Smooth muscle cell (in vitro differentiated cells): Measurements from ENCODE around the gene MYO1C. TPM values are rescaled to one million over a fixed set of nuclear protein-coding genes. Genes with fewer than 3 reads are reported as not detected.

ENCODE experiments used
- DNase-seq: peaks from one replicate; lab custom pipeline; 2025; ENCODE audit not compliant: unreplicated experiment; lab: John Stamatoyannopoulos, UW
- H2AFZ ChIP-seq: fragments of 200-600 bp; sonication (generic); 2 replicates; pipeline ENCODE4 v1.6.0; 2016; ENCODE audit warnings: antibody characterized with exemption, low read depth, mild to moderate bottlenecking
- H3F3A ChIP-seq: fragments of 200-600 bp; sonication (generic); 2 replicates; pipeline ENCODE4 v1.6.0; 2017; ENCODE audit warnings: antibody characterized with exemption, low read depth
- H3K27ac ChIP-seq: fragments of 200-600 bp; sonication (generic); 2 replicates; pipeline ENCODE4 v1.5.1; 2016; ENCODE audit warnings: low read depth, mild to moderate bottlenecking
- H3K27me3 ChIP-seq: fragments of 200-600 bp; sonication (generic); 2 replicates; pipeline ENCODE4 v1.6.1; 2016; ENCODE audit warnings: low read depth, mild to moderate bottlenecking
- H3K36me3 ChIP-seq: fragments of 200-600 bp; sonication (generic); 2 replicates; pipeline ENCODE4 v1.5.1; 2016; ENCODE audit warnings: low read depth
- H3K4me1 ChIP-seq: fragments of 200-600 bp; sonication (generic); 2 replicates; pipeline ENCODE4 v1.5.1; 2016; ENCODE audit warnings: low read depth
- H3K4me2 ChIP-seq: fragments of 200-600 bp; sonication (generic); 2 replicates; pipeline ENCODE4 v1.6.0; 2016; ENCODE audit warnings: mild to moderate bottlenecking
- H3K4me3 ChIP-seq: fragments of 200-600 bp; sonication (generic); 2 replicates; pipeline ENCODE4 v1.5.1; 2016; ENCODE audit warnings: mild to moderate bottlenecking
- H3K79me2 ChIP-seq: fragments of 200-600 bp; sonication (generic); 2 replicates; pipeline ENCODE4 v1.6.0; 2016; ENCODE audit warnings: low read depth, mild to moderate bottlenecking
- H3K9ac ChIP-seq: fragments of 200-600 bp; sonication (generic); 2 replicates; pipeline ENCODE4 v1.6.0; 2016; ENCODE audit warnings: low read depth
- H3K9me3 ChIP-seq: fragments of 200-600 bp; sonication (generic); replicated peaks from 2 replicates; pipeline ENCODE4 v1.5.1; 2016; ENCODE audit warnings: low read depth
- H4K20me1 ChIP-seq: fragments of 200-600 bp; sonication (generic); 2 replicates; pipeline ENCODE4 v1.6.0; 2016; ENCODE audit warnings: low read depth
- CTCF ChIP-seq: fragments of 200-600 bp; sonication (generic); IDR thresholded peaks from 2 replicates; pipeline ENCODE4 v1.5.1; 2017; ENCODE audit warnings: borderline replicate concordance, mild to moderate bottlenecking, antibody characterized with exemption; ENCODE audit not compliant: insufficient read depth, poor library complexity, severe bottlenecking
- WGBS: methylation state at CpG from one replicate; pipeline ENCODE4 v1.1.7; 2016; ENCODE audit warnings: low lambda C conversion rate; 5-methylcytosine and 5-hydroxymethylcytosine counted together
- polyA plus RNA-seq: library from polyadenylated mRNA; unstranded; fragments of >200 nt; fragmentation: Nextera tagmentation; extraction: Ambion mirVana; gene quantifications from 2 replicates; pipeline ENCODE4 v1.2.1, GENCODE V29; 2016
- total RNA-seq: library from RNA; depleted of rRNA; stranded (reverse); fragments of >200 nt; gene quantifications from 2 replicates; pipeline ENCODE4 v1.2.3, GENCODE V29; 2014

MYO1C gene
- total and polyA plus RNA-seq, 2 experiments from 2014 or later: 80.4 to 81.5 TPM

GRCh38 chr17:1494736-1495253 lies 2.3 kb upstream of the MYO1C start:
- Histone ChIP-seq H3F3A (peaks cover 9% of the 10 kb centered on the region), H3K4me2 (no peak overlapping the region), H3K4me3 (no peak overlapping the region), H3K36me3 (no peaks in the 10 kb centered on the region), H3K9ac (no peak overlapping the region), H3K27ac (no peak overlapping the region), H3K79me2 (peaks cover 15% of the 10 kb centered on the region), H2AFZ (no peak overlapping the region), H3K27me3 (no peaks in the 10 kb centered on the region), H3K9me3 (no peaks in the 10 kb centered on the region), H3K4me1 (no peaks in the 10 kb centered on the region), H4K20me1 (no peaks in the 10 kb centered on the region)
- 91% methylated on average over 11 of the region's 11 CpGs for whole genome bisulfite sequencing
- TF ChIP-seq CTCF: no peak
- DNase-seq: no peak

- no peaks in the 10 kb centered on the region for H3K9me3 ChIP-seq
- WGBS: 98% methylated on average over 7 of the region's 7 CpGs
- TF ChIP-seq CTCF: no peak
- no peaks in the 10 kb centered on the region for H3K27me3 ChIP-seq
- no peaks in the 10 kb centered on the region for H4K20me1 ChIP-seq
- DNase-seq: no peak
- H3K9ac ChIP-seq: no peak overlapping the region
- no peak overlapping the region for H3K27ac ChIP-seq
- H3K4me3 ChIP-seq: no peak overlapping the region
- H3K4me2 ChIP-seq: no peak overlapping the region
- H3K36me3 ChIP-seq: no peaks in the 10 kb centered on the region
- no peak overlapping the region for H2AFZ ChIP-seq
- peaks cover 21% of the 10 kb centered on the region for H3K79me2 ChIP-seq
- no peaks in the 10 kb centered on the region for H3K4me1 ChIP-seq
- H3F3A ChIP-seq: peaks cover 7% of the 10 kb centered on the region
These were observed 1.7 kb upstream of the MYO1C start for GRCh38 chr17:1494203-1494602.

GRCh38 chr17:1493291-1493980 lies 950 bp upstream of the MYO1C start:
- H3K9me3 ChIP-seq: no peaks in the 10 kb centered on the region
- H3K9ac ChIP-seq: no peak overlapping the region
- H2AFZ ChIP-seq: no peak overlapping the region
- no peaks in the 10 kb centered on the region for H3K27me3 ChIP-seq
- H3F3A ChIP-seq: peaks cover 15% of the 10 kb centered on the region
- peaks cover 22% of the 10 kb centered on the region for H3K79me2 ChIP-seq
- peak overlapping the region; percentile 94 for H3K4me2 ChIP-seq
- H3K4me1 ChIP-seq: no peaks in the 10 kb centered on the region
- no peak for TF ChIP-seq CTCF
- H3K27ac ChIP-seq: no peak overlapping the region
- no peaks in the 10 kb centered on the region for H4K20me1 ChIP-seq
- H3K4me3 ChIP-seq: no peak overlapping the region
- DNase-seq: no peak
- no peaks in the 10 kb centered on the region for H3K36me3 ChIP-seq
- WGBS: 81% methylated on average over 20 of the region's 23 CpGs
